IPS-18c (cell line): ENCODE data around the gene PYGO1.
"Not testable (repeated sequence)": the region's sequence is repeated elsewhere in the genome, so short reads cannot be mapped to it uniquely, and the experiment has no call there.

Source experiments
- H3K4me3 ChIP-seq: 2 replicates; pipeline ENCODE4 v1.7.0; 2013; ENCODE audit warnings: low read depth, mild to moderate bottlenecking, low read length, moderate library complexity; ENCODE audit not compliant: insufficient read depth
- H3K9me3 ChIP-seq: one replicate; pipeline ENCODE4 v1.6.1; 2013; ENCODE audit warnings: mild to moderate bottlenecking, low read length, moderate library complexity; ENCODE audit not compliant: control insufficient read depth, insufficient read depth

Gene PYGO1, protein sequence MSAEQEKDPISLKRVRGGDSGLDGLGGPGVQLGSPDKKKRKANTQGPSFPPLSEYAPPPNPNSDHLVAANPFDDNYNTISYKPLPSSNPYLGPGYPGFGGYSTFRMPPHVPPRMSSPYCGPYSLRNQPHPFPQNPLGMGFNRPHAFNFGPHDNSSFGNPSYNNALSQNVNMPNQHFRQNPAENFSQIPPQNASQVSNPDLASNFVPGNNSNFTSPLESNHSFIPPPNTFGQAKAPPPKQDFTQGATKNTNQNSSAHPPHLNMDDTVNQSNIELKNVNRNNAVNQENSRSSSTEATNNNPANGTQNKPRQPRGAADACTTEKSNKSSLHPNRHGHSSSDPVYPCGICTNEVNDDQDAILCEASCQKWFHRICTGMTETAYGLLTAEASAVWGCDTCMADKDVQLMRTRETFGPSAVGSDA

DNA sequence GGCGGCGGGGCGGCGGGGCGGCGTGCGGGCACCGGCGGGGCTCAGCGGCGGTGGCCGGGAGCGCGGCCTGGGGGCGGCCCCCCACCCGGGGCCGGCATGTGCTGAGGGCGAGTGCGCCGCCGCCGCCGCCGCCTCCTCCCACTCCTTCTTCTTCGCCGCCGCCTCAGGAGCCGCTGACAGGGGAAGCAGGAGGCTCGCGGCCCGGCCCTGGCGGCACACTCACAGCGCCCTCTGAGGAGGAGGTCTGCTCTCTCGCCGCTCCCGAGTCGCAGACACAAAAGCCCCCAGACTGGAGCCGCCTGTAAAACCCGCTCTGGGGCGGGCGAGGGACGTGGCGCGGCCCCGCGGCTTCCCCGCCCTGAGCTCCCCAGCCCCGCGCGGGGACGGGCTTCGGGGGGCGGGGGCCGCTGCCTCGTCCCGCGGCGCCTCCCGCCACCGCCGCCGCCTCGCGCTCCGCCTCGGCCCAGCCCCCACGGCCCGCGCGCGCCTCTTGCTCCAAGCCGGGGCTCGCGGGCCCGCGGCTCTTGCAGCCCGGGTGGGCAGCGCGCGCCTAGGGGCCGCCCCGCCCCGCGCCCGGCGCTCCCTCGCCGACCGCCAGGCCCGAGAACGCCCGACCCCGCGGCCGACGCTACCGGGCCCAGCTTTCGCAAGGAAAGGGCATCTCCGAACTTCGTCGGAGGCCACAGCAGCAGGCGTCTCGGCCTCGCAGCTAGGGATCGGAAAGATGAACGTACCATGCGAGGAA is at the start of gene PYGO1:
Gene PYGO1 (minus strand): TSS at position 276 of the 745 bp plus-strand sequence. CDS start 462 bp downstream, outside the sequence.
- Histone ChIP-seq H3K4me3 (peak within 1 kb of the TSS; percentile 75), H3K9me3 (no peaks in the 10 kb centered on the region)

DNA sequence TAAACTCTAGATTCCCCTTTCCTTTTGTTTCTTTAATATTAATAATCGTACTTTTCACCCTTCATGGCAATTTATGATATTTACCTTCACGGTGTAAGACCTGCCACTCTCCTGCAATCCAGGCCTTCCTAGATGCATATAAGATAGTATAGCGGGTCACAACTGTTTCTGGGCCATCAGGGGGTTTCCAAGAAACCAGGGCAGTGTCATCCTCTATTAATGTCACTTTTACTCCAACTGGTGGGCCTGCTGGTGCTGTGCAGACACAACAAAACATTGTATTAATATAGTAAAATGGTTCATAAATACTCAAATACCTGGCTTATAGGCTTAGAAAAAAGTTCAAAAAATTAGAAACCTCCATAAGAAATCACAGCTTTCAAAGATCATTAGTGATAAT is 48.9 kb upstream of the PYGO1 start:
- H3K4me3 ChIP-seq: no peak overlapping the region
- H3K9me3 ChIP-seq: no peaks in the 10 kb centered on the region

DNA sequence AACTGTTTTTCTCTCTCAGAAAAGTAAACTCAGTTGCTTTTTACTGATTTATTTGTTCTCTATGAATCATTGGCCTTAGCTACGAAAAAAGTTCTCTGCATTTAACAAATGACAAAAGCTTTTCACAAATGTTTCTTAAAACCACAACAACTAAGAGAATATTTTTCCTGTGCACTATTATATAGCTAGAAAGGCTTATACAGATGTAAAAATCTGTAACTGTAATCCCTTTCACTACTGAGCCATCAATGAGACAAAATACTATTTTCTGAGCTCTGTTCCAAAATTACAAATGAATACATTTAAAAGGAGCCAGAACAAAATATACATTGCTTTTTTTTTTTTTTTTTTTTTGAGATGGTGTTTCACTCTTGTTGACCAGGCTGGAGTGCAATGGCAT is 45.6 kb upstream of the PYGO1 start:
- Histone ChIP-seq H3K4me3 (no peak overlapping the region), H3K9me3 (no peaks in the 10 kb centered on the region)

DNA sequence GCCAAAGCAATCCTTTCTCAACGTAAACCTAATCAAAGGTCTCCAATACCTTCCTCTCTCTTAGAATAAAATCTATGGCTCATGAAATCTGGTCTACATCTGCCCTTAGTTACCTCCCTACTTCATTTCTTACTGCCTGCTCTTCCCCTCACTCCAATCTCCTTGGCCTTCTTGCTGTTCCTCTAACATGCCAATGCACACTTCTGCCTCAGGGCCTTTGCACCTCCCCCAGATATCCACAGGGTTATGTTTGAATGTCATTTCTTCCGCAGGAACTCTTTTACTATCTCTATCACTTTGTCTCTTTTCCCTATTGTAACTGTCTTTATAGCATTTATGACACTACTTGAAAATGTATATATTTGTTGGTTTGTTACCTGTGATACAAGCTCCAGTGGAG is 44.3 kb upstream of the PYGO1 start:
- H3K4me3 ChIP-seq: no peak overlapping the region
- H3K9me3 ChIP-seq: no peaks in the 10 kb centered on the region

DNA sequence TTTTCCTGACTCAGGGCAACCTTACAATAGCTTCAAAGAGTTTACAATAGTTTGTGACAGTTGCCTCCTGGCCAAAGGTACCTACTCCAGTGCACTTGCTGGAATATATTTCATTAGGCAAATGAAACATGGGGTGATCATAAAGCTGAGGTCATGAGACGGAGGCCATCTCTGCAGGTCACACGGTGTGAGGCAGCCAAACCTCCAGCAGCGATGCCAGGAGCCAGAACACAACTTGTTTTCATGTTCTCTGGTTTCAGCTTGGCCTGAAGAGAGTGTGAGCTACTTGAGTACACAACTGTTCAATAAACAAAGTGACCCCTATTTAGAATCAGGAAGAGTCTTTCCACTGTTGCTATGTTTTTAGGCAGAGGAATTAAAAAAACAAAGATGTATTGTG is 42.7 kb upstream of the PYGO1 start:
- Histone ChIP-seq H3K4me3 (no peak overlapping the region), H3K9me3 (no peaks in the 10 kb centered on the region)

DNA sequence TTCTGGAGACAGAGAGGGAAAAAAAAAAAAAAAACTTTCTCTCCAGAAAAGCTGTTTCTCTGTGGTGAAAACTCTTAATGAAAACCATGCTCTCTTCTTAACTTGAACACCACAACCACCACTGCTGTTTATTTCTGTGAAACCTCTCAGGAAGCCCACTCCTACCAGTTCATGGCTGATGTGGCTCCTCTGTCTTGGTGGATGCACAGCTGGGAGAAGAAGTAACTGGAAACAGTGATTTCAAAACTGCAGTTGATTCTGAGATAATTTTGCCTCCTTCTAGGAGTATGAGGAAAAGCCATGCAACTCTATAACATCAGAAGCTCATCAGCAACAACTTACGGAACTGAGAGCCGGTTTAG is 40.2 kb upstream of the PYGO1 start:
- Histone ChIP-seq H3K9me3 (no peaks in the 10 kb centered on the region), H3K4me3 (no peak overlapping the region)

DNA sequence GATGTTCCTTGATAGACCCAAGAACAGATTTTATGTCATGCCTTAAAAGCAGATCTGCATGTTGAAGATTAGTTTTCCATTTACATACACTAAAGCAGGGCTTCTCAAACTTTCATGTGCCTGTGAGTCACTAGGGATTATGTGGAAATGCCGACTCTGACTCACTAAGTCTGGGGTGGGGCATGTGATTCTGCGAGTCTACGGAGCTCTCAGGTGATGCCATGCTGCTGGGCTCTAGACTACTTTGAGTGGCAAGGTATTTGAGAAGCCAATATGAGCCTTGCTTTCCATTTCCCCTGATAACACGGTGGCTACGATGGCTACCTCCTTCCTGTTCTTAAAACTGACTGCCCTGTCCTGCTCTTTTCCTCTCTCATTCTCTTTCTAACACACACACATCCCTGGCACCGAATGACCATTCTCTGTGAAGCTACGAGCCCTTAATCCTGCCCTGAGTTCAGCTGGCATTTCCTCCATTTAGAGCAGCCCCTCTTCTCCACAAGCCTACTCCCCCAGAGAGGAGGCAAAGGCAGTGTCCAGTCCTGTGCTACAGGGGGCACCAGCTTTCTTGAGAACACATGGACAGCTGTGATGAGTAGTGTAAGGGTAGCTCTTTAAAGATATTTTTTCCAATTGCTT is 39.7 kb upstream of the PYGO1 start:
- H3K9me3 ChIP-seq: no peaks in the 10 kb centered on the region
- no peak overlapping the region for H3K4me3 ChIP-seq

DNA sequence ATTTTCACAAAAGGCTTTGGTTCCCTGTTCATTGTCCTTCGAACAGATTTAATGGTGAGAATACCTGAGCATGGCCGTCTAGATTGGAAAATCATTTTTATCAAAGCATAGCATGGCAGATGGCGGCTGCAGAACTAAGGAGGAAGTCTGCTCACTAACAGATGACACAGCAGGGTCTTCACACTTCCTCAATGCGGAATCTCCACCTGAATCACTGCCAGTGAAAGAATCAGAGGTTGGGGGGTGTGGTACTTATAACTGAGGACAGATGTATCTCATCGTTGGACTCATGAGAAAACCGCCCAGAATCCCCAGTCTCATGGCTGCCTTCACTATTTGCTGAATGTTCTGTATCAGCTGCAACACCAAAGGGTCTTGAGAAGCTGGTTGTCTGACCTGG is 31.6 kb upstream of the PYGO1 start:
- Histone ChIP-seq H3K9me3 (no peaks in the 10 kb centered on the region), H3K4me3 (no peak overlapping the region)

DNA sequence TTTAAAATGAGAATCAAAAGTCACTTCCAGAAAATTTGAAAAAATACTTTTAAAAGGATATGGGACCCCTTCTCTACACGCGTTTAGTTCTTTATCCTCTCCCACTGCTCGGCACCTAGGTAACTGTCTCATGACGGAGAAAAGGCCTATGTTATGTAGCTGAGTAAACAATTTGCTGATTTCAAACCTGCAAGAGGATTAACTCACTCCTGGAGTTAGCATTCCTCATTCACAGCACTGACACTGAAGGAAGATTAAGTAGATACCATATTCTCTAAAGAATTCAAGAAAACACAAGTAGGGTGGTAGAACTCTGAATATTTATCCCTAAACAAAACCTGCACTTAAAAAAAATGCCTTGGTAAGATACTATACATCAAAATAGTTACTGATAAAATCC is 30.2 kb upstream of the PYGO1 start:
- H3K4me3 ChIP-seq: no peak overlapping the region

DNA sequence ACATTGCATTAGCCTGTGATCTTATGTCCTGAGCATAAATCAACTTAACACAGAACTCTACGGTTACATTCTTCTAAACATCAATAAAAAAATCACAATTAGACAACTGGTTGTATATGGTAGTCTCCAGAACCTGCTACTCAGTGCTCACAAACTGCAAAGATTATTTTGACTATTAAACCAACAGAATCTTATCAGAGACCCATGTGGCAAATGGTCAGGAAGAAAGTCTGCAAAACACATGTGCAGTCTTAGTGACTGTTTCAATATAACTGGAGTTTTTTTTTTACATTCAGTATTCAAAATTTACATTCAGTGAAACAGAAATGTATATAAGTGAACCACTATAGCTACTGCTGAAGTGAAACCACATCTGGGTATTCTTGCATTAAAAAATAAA is 27.3 kb upstream of the PYGO1 start:
- H3K4me3 ChIP-seq: no peak overlapping the region
- no peaks in the 10 kb centered on the region for H3K9me3 ChIP-seq

More for the DNA sequence above, 30.2 kb upstream of the PYGO1 start:
- no peaks in the 10 kb centered on the region for H3K9me3 ChIP-seq

DNA sequence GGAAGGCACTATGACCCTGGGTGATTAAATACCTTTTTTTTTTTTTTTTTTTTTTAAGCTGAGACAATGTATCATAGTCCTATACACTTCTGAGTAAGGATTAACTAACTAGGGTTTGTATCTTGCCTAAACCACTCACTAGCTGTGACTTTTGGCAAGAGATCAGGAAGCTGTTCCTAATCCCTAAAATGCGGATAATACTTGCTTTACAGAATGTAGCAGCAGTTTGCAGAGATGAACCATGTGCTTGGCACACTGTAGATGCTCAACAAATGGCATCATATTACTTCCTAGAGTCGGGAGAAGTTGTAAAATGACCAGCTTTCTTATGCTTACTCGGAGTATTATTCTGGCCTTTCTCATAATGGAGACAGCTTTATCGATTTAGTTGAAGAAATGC is 25.6 kb upstream of the PYGO1 start:
- Histone ChIP-seq H3K4me3 (no peak overlapping the region), H3K9me3 (no peaks in the 10 kb centered on the region)

DNA sequence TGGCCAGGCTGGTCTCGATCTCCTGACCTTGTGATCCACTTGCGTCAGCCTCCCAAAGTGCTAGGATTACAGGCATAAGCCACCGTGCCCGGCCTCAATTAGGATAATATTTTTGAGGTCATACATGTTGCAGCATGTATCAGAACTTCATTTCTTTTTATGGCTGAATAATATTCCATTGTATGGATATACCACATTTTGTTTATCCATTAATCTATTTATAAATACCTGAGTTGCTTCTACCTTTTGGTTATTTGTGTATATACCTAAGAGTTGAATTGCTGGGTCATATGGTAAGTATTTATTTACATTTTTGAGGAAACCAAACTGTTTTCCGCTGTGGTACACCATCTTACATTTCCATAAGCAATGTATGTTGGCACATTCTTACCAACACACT is 18.1 kb upstream of the PYGO1 start:
- Histone ChIP-seq H3K4me3 (no peak overlapping the region), H3K9me3 (peaks cover 2% of the 10 kb centered on the region)

DNA sequence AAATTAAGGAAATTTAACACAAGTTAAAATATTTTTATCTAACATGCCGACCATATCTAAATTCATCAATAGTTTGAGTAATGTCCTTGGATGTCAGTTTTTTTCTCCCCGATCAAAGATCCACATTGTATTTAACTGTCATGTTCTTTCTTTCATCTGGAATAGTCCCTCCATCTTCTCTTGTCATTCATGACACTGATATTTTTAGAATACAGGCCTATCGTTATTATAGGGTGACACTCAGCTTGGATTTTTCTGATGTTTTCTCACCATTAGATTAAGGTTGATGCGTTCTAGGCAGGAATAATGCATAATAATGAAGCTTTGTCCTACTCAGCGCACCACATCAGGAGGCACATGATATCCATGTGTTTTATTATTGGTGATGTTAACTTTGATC is 13.2 kb upstream of the PYGO1 start:
- Histone ChIP-seq H3K9me3 (peaks cover 2% of the 10 kb centered on the region), H3K4me3 (no peak overlapping the region)

DNA sequence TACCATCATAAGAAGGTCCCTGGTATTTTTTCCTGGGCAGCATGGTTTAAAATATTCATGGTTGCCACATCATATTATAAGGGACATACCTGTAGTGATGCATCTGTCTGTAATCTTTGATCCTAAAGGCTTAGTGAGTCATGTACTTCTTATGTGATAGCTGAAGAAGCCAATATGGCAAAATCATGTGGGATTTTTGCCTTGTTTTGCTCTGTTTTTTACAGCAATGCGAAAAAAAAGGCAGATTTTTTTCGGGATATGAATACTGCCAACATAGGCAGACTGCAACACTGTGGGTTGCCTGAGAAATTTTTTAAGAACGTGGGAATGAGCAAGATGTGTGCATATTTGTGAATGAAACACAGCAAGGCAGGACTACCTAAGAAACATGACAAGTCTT is 11.3 kb upstream of the PYGO1 start:
- Histone ChIP-seq H3K4me3 (no peak overlapping the region), H3K9me3 (no peaks in the 10 kb centered on the region)

DNA sequence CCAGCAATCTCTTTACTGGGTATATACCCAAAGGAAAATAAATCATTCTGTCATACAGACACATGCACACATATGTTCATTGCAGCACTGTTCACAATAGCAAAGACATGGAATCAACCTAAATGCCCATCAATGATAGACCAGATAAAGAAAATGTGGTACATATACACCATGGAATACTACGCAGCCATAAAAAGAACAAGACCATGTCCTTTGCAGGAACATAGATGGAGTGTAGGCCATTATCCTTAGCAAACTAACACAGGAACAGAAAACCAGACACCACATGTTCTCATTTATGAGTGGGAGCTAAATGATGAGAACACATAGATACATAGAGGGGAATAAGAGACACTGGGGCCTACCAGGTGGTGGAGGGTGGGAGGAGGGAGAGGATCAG is 4.9 kb upstream of the PYGO1 start:
- H3K9me3 ChIP-seq, H3K4me3 ChIP-seq: not testable (repeated sequence)

DNA sequence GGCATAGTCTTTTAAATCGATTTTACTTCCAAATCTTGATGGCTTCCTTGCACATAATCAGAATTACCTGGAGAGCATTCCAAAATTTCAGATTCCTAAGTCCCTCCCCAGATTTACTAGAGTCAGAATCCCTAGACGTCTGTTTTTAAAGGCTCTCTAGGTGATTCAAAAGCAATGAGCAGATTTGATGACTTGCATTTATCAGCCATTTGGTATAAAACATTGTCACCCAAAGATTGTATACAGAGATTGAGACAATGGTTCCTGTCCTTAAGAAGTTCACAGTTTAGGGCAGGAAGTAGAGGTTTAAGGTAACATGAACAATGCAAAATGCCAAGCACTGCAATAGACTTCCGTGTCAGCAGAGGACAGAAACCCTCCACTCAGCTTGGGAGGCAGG is 2.6 kb upstream of the PYGO1 start:
- Histone ChIP-seq H3K9me3 (no peaks in the 10 kb centered on the region), H3K4me3 (no peak overlapping the region)

DNA sequence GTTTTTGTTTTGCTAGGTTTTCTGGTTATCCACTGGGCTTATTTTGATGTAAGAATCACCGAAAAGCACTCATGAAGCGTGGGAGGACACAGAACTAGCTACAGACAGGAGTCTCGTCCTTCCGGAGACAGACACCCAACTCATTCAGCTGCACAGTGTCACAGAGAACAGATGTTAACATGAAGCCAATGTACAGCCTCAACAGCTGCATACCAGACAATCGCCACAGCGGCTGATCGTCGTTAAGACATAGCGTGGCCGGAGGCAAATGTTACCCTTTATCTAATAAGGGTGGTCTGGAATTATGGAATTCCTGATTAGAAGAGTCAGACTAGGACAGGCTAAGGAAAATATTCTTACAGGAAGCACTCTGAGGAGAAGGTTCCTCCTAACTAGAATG is 1.1 kb upstream of the PYGO1 start:
- Histone ChIP-seq H3K9me3 (no peaks in the 10 kb centered on the region), H3K4me3 (peak overlapping the region; percentile 75; the same call in 1 of the 2 replicates)

DNA sequence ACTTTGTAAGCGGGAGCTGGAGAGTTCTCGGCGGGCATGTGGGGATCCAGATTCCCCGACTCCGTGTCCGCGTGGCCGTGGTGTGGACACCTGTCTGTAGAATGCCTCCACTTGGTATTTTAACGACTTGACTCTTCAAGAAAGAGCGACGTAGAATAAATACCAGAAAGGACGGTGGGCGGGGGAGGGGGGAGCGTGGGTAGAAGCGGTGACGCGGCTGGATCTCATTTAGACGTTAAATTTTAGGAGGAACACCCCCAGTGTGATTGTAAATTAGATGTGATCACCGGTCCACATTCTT is 620 bp upstream of the PYGO1 start:
- Histone ChIP-seq H3K4me3 (peak overlapping the region; percentile 75), H3K9me3 (no peaks in the 10 kb centered on the region)
